ENCODE measurements around the gene AGA. TPM values are rescaled to one million over a fixed set of nuclear protein-coding genes. Genes with fewer than 3 reads are reported as not detected.

Gene AGA
- total and polyA plus RNA-seq, 2 of the 13 experiments (the other 11 are each of a cell fraction or from before 2014, with no cell fraction given), result 21.9 to 22.3 TPM

DNA sequence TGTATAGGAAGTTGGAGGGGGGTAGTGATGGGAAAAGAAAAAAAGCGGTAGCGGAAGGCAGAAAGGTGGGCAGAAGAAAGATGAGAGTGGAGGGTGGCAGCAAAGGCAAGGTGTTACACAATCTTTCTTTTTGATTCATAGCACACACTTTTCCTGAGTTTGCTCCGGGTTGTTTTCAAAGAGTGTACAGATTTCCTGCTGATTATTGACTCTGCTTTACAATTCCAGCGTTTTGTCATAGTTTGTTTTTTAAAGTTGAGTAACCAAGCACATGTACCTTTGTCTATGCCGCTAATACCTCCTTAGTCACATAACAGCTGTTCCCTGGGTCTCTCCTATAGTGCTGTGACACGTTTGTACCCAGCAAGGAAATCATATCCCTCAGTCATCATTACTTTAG is 50.3 kb downstream of the AGA start (continued):
- TF ChIP-seq, protein P1, sequence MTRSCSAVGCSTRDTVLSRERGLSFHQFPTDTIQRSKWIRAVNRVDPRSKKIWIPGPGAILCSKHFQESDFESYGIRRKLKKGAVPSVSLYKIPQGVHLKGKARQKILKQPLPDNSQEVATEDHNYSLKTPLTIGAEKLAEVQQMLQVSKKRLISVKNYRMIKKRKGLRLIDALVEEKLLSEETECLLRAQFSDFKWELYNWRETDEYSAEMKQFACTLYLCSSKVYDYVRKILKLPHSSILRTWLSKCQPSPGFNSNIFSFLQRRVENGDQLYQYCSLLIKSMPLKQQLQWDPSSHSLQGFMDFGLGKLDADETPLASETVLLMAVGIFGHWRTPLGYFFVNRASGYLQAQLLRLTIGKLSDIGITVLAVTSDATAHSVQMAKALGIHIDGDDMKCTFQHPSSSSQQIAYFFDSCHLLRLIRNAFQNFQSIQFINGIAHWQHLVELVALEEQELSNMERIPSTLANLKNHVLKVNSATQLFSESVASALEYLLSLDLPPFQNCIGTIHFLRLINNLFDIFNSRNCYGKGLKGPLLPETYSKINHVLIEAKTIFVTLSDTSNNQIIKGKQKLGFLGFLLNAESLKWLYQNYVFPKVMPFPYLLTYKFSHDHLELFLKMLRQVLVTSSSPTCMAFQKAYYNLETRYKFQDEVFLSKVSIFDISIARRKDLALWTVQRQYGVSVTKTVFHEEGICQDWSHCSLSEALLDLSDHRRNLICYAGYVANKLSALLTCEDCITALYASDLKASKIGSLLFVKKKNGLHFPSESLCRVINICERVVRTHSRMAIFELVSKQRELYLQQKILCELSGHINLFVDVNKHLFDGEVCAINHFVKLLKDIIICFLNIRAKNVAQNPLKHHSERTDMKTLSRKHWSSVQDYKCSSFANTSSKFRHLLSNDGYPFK (CRISPR knock-in tag; IDR thresholded peaks at IDR 0.05; ENCODE audit: borderline replicate concordance), result no peak
- TF ChIP-seq, protein P2, sequence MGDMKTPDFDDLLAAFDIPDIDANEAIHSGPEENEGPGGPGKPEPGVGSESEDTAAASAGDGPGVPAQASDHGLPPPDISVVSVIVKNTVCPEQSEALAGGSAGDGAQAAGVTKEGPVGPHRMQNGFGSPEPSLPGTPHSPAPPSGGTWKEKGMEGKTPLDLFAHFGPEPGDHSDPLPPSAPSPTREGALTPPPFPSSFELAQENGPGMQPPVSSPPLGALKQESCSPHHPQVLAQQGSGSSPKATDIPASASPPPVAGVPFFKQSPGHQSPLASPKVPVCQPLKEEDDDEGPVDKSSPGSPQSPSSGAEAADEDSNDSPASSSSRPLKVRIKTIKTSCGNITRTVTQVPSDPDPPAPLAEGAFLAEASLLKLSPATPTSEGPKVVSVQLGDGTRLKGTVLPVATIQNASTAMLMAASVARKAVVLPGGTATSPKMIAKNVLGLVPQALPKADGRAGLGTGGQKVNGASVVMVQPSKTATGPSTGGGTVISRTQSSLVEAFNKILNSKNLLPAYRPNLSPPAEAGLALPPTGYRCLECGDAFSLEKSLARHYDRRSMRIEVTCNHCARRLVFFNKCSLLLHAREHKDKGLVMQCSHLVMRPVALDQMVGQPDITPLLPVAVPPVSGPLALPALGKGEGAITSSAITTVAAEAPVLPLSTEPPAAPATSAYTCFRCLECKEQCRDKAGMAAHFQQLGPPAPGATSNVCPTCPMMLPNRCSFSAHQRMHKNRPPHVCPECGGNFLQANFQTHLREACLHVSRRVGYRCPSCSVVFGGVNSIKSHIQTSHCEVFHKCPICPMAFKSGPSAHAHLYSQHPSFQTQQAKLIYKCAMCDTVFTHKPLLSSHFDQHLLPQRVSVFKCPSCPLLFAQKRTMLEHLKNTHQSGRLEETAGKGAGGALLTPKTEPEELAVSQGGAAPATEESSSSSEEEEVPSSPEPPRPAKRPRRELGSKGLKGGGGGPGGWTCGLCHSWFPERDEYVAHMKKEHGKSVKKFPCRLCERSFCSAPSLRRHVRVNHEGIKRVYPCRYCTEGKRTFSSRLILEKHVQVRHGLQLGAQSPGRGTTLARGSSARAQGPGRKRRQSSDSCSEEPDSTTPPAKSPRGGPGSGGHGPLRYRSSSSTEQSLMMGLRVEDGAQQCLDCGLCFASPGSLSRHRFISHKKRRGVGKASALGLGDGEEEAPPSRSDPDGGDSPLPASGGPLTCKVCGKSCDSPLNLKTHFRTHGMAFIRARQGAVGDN (CRISPR knock-in tag; IDR thresholded peaks at IDR 0.05), result no peak
- TF ChIP-seq RFXANK (CRISPR knock-in tag; IDR thresholded peaks at IDR 0.05) (no peak), MATR3 (CRISPR knock-in tag; IDR thresholded peaks at IDR 0.05) (no peak), PAX8 (CRISPR knock-in tag; IDR thresholded peaks at IDR 0.05; ENCODE audit: borderline replicate concordance) (no peak), ATF1 (CRISPR knock-in tag; IDR thresholded peaks at IDR 0.05) (no peak), NFKBIZ (CRISPR knock-in tag; IDR thresholded peaks at IDR 0.05) (no peak), GPN1 (CRISPR knock-in tag; IDR thresholded peaks at IDR 0.05; ENCODE audit: borderline replicate concordance) (no peak), SMAD3 (CRISPR knock-in tag; IDR thresholded peaks at IDR 0.05) (no peak), ZNF879 (CRISPR knock-in tag; IDR thresholded peaks at IDR 0.05) (no peak), EEA1 (CRISPR knock-in tag; IDR thresholded peaks at IDR 0.05; ENCODE audit: borderline replicate concordance) (no peak), SMYD3 (CRISPR knock-in tag; IDR thresholded peaks at IDR 0.05) (no peak), PRMT3 (CRISPR knock-in tag; IDR thresholded peaks at IDR 0.05; ENCODE audit: borderline replicate concordance, low read depth) (no peak), GATAD2A (CRISPR knock-in tag; IDR thresholded peaks at IDR 0.05) (peak; percentile 79), TCF12 (IDR thresholded peaks at IDR 0.05) (no peak), TCF12 (CRISPR knock-in tag; IDR thresholded peaks at IDR 0.05) (no peak), HOXD1 (CRISPR knock-in tag; IDR thresholded peaks at IDR 0.05) (no peak), ZBTB42 (CRISPR knock-in tag; IDR thresholded peaks at IDR 0.05) (no peak), DNMT1 (CRISPR knock-in tag; IDR thresholded peaks at IDR 0.05) (no peak), SSRP1 (CRISPR knock-in tag; IDR thresholded peaks at IDR 0.05) (no peak)
- TF ChIP-seq, protein P3, sequence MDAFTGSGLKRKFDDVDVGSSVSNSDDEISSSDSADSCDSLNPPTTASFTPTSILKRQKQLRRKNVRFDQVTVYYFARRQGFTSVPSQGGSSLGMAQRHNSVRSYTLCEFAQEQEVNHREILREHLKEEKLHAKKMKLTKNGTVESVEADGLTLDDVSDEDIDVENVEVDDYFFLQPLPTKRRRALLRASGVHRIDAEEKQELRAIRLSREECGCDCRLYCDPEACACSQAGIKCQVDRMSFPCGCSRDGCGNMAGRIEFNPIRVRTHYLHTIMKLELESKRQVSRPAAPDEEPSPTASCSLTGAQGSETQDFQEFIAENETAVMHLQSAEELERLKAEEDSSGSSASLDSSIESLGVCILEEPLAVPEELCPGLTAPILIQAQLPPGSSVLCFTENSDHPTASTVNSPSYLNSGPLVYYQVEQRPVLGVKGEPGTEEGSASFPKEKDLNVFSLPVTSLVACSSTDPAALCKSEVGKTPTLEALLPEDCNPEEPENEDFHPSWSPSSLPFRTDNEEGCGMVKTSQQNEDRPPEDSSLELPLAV (CRISPR knock-in tag; conservative IDR thresholded peaks at IDR 0.05; ENCODE audit: low read depth), result no peak
- TF ChIP-seq, protein P4, sequence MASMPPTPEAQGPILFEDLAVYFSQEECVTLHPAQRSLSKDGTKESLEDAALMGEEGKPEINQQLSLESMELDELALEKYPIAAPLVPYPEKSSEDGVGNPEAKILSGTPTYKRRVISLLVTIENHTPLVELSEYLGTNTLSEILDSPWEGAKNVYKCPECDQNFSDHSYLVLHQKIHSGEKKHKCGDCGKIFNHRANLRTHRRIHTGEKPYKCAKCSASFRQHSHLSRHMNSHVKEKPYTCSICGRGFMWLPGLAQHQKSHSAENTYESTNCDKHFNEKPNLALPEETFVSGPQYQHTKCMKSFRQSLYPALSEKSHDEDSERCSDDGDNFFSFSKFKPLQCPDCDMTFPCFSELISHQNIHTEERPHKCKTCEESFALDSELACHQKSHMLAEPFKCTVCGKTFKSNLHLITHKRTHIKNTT (CRISPR knock-in tag; IDR thresholded peaks at IDR 0.05), result no peak
- TF ChIP-seq, protein P5, sequence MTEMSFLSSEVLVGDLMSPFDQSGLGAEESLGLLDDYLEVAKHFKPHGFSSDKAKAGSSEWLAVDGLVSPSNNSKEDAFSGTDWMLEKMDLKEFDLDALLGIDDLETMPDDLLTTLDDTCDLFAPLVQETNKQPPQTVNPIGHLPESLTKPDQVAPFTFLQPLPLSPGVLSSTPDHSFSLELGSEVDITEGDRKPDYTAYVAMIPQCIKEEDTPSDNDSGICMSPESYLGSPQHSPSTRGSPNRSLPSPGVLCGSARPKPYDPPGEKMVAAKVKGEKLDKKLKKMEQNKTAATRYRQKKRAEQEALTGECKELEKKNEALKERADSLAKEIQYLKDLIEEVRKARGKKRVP (CRISPR knock-in tag; IDR thresholded peaks at IDR 0.05), result 0 out of 4 replicates have a peak, but pooled peaks of 1 of the 2 experiments have one; percentile 30

All from HepG2 (cell line).